Mesenchymal stem cell (in vitro differentiated cells and primary cell): ENCODE data around the gene SYCP2L.
"Not testable (repeated sequence)": the region's sequence is repeated elsewhere in the genome, so short reads cannot be mapped to it uniquely, and the experiment has no call there.

ENCODE experiments used
- DNase-seq: peaks from one replicate; pipeline ENCODE4 v3.0.0-alpha.2; 2013
- H2AFZ ChIP-seq: one replicate; pipeline ENCODE4 v1.6.1; 2013; ENCODE audit warnings: low read depth, mild to moderate bottlenecking, control low read depth, inconsistent platforms, low read length, moderate library complexity
- H2AK5ac ChIP-seq: 2 replicates; pipeline ENCODE4 v1.6.1; 2013; ENCODE audit warnings: low read length, moderate library complexity, mild to moderate bottlenecking, inconsistent platforms; ENCODE audit not compliant: severe bottlenecking
- H2BK120ac ChIP-seq: one replicate; pipeline ENCODE4 v1.6.1; 2013; ENCODE audit warnings: low read depth, mild to moderate bottlenecking, inconsistent platforms, low read length, moderate library complexity
- H2BK12ac ChIP-seq, 2 experiments: one replicate each; pipeline ENCODE4 v1.6.1; 2013; ENCODE audit warnings: inconsistent platforms in 2 of 2, low read length in 2 of 2, mild to moderate bottlenecking in 2 of 2, moderate library complexity in 2 of 2, control low read depth in 1 of 2
- H2BK15ac ChIP-seq: one replicate; pipeline ENCODE4 v1.6.1; 2013; ENCODE audit warnings: mild to moderate bottlenecking, low read depth, inconsistent platforms; ENCODE audit not compliant: poor library complexity, severe bottlenecking
- H2BK5ac ChIP-seq: 2 replicates; pipeline ENCODE4 v1.6.1; 2013; ENCODE audit warnings: low read depth, mild to moderate bottlenecking, low read length, control low read depth, inconsistent platforms; ENCODE audit not compliant: poor library complexity, severe bottlenecking
- H3K14ac ChIP-seq, 2 experiments: one replicate each; pipeline ENCODE4 v1.6.1; 2013; ENCODE audit warnings: inconsistent platforms in 2 of 2, low read length in 2 of 2, control low read depth in 1 of 2, mild to moderate bottlenecking in 1 of 2, moderate library complexity in 1 of 2
- H3K18ac ChIP-seq, 2 experiments: one replicate each; pipeline ENCODE4 v1.6.1; 2013; ENCODE audit warnings: inconsistent platforms in 2 of 2, low read length in 2 of 2, control low read depth in 1 of 2, low read depth in 1 of 2, mild to moderate bottlenecking in 1 of 2
- H3K23ac ChIP-seq, 2 experiments: one replicate each; pipeline ENCODE4 v1.6.1; 2013; ENCODE audit warnings: inconsistent platforms in 2 of 2, low read length in 2 of 2, mild to moderate bottlenecking in 2 of 2, moderate library complexity in 2 of 2, control low read depth in 1 of 2
- H3K27ac ChIP-seq: 2 replicates; pipeline ENCODE4 v1.5.1; 2013; ENCODE audit warnings: mild to moderate bottlenecking, moderate library complexity, low read length, control low read depth, inconsistent platforms; ENCODE audit not compliant: poor library complexity, severe bottlenecking
- H3K27me3 ChIP-seq, 2 experiments: 2 replicates each; pipeline versions ENCODE4 v1.6.1 to v1.7.0; 2013; ENCODE audit warnings: low read length in 2 of 2, mild to moderate bottlenecking in 2 of 2, moderate library complexity in 2 of 2, control low read depth in 1 of 2, inconsistent platforms in 1 of 2; ENCODE audit not compliant: control insufficient read depth in 1 of 2, insufficient read depth in 1 of 2
- H3K36me3 ChIP-seq, 2 experiments: 2 replicates each; pipeline versions ENCODE4 v1.6.1 to v1.7.0; 2013; ENCODE audit warnings: low read length in 2 of 2, control low read depth in 1 of 2, inconsistent platforms in 1 of 2, low read depth in 1 of 2, mild to moderate bottlenecking in 1 of 2; ENCODE audit not compliant: insufficient read depth in 2 of 2, control insufficient read depth in 1 of 2
- H3K4ac ChIP-seq, 2 experiments: one replicate each; pipeline ENCODE4 v1.6.1; 2013; ENCODE audit warnings: inconsistent platforms in 2 of 2, low read length in 2 of 2, mild to moderate bottlenecking in 2 of 2, moderate library complexity in 2 of 2, control low read depth in 1 of 2, low read depth in 1 of 2
- H3K4me1 ChIP-seq: 2 replicates; pipeline ENCODE4 v1.6.1; 2013; ENCODE audit warnings: low read depth, low read length, control low read depth; ENCODE audit not compliant: control insufficient read depth, insufficient read depth
- H3K4me2 ChIP-seq: 2 replicates; pipeline ENCODE4 v1.6.1; 2013; ENCODE audit warnings: low read length, mild to moderate bottlenecking, inconsistent platforms; ENCODE audit not compliant: poor library complexity, severe bottlenecking
- H3K4me3 ChIP-seq, 2 experiments: 2 replicates each; pipeline versions ENCODE4 v1.5.1 to v1.7.0; 2013; ENCODE audit warnings: low read length in 2 of 2, mild to moderate bottlenecking in 2 of 2, control low read depth in 1 of 2, low read depth in 1 of 2; ENCODE audit not compliant: insufficient read depth in 1 of 2
- H3K79me1 ChIP-seq: replicated peaks from 2 replicates; pipeline ENCODE4 v1.6.1; 2013; ENCODE audit warnings: mild to moderate bottlenecking, control low read depth, low read length, inconsistent platforms; ENCODE audit not compliant: poor library complexity, severe bottlenecking
- H3K9ac ChIP-seq: 2 replicates; pipeline ENCODE4 v1.7.0; 2013; ENCODE audit warnings: mild to moderate bottlenecking, low read length, moderate library complexity
- H3K9me3 ChIP-seq: 2 replicates; pipeline ENCODE4 v1.7.0; 2013; ENCODE audit warnings: mild to moderate bottlenecking, low read length; ENCODE audit not compliant: control insufficient read depth
- H4K8ac ChIP-seq: one replicate; pipeline ENCODE4 v1.6.1; 2013; ENCODE audit warnings: inconsistent platforms, mild to moderate bottlenecking, low read length, moderate library complexity
- H4K91ac ChIP-seq: one replicate; pipeline ENCODE4 v1.6.1; 2013; ENCODE audit warnings: mild to moderate bottlenecking, low read length, inconsistent platforms
- WGBS: methylation state at CpG from one replicate; pipeline ENCODE4 v1.1.7; 2013; ENCODE audit warnings: mixed read lengths; 5-methylcytosine and 5-hydroxymethylcytosine counted together

SYCP2L gene

GRCh38 chr6:11002176-11002575 lies 115.3 kb downstream of the SYCP2L start:
- H4K91ac ChIP-seq, result no peak overlapping the region
- no peak overlapping the region for H3K4ac ChIP-seq
- no peak overlapping the region for H2BK15ac ChIP-seq
- no peak for DNase-seq
- H3K4me1 ChIP-seq, result peaks cover 2% of the 10 kb centered on the region
- H3K27me3 ChIP-seq, result no peaks in the 10 kb centered on the region
- H2AFZ ChIP-seq, result no peak overlapping the region
- H3K4me3 ChIP-seq, result no peak overlapping the region
- WGBS, result 100% methylated on average over 1 of the region's 2 CpGs
- no peak overlapping the region for H2AK5ac ChIP-seq
- H3K4me2 ChIP-seq, result no peak overlapping the region
- no peak overlapping the region for H3K9ac ChIP-seq
- no peaks in the 10 kb centered on the region for H3K9me3 ChIP-seq
- H3K14ac ChIP-seq, result no peak overlapping the region
- no peak overlapping the region for H3K27ac ChIP-seq
- H3K79me1 ChIP-seq, result no peaks in the 10 kb centered on the region
- no peak overlapping the region for H2BK120ac ChIP-seq
- no peak overlapping the region for H3K23ac ChIP-seq
- H3K36me3 ChIP-seq, result no peaks in the 10 kb centered on the region
- H2BK5ac ChIP-seq, result no peak overlapping the region
- H3K18ac ChIP-seq, result no peak overlapping the region
- H2BK12ac ChIP-seq, result peak overlapping the region in 1 of 2 experiments; percentile 48
- H4K8ac ChIP-seq, result no peak overlapping the region

GRCh38 chr6:11003297-11003696 lies 116.4 kb downstream of the SYCP2L start:
- WGBS, result no CpG with 5 or more reads among the region's 5 CpGs

GRCh38 chr6:11006061-11006460 lies 119.2 kb downstream of the SYCP2L start:
- peak; percentile 26 for DNase-seq

More at GRCh38 chr6:11003297-11003696, 116.4 kb downstream of the SYCP2L start:
- H3K9me3 ChIP-seq, H3K18ac ChIP-seq, DNase-seq, H3K23ac ChIP-seq, H3K14ac ChIP-seq, H3K4me3 ChIP-seq, H2BK12ac ChIP-seq, H2BK15ac ChIP-seq, H3K36me3 ChIP-seq, H3K4me2 ChIP-seq, H2BK5ac ChIP-seq, H3K79me1 ChIP-seq, H4K91ac ChIP-seq, H3K4me1 ChIP-seq, H3K27ac ChIP-seq, H2AFZ ChIP-seq, H2AK5ac ChIP-seq, H3K4ac ChIP-seq, H3K27me3 ChIP-seq, H4K8ac ChIP-seq, H2BK120ac ChIP-seq, H3K9ac ChIP-seq: not testable (repeated sequence)

GRCh38 chr6:11007715-11008608 lies 121.1 kb downstream of the SYCP2L start:
- Histone ChIP-seq H3K23ac (no peak overlapping the region), H2BK15ac (no peak overlapping the region), H3K4me3 (no peak overlapping the region), H2AFZ (no peak overlapping the region), H3K18ac (peak overlapping the region; percentile 11 to 86), H3K27ac (peak overlapping the region; percentile 61), H2BK5ac (no peak overlapping the region), H2BK12ac (peak overlapping the region; percentile 75 to 98), H3K9me3 (no peaks in the 10 kb centered on the region), H3K4me1 (peaks cover 14% of the 10 kb centered on the region), H4K91ac (peak overlapping the region; percentile 85), H3K9ac (no peak overlapping the region), H2AK5ac (no peak overlapping the region), H3K14ac (no peak overlapping the region), H3K27me3 (no peaks in the 10 kb centered on the region), H3K79me1 (no peaks in the 10 kb centered on the region), H3K4ac (peak overlapping the region; percentile 36 to 47), H3K4me2 (no peak overlapping the region), H4K8ac (peak overlapping the region; percentile 92), H2BK120ac (peak overlapping the region; percentile 91), H3K36me3 (no peaks in the 10 kb centered on the region)
- peak; percentile 76 for DNase-seq
- WGBS, result 33% methylated on average over 10 of the region's 10 CpGs

More at GRCh38 chr6:11006061-11006460, 119.2 kb downstream of the SYCP2L start:
- Histone ChIP-seq H3K79me1 (no peaks in the 10 kb centered on the region), H3K4me3 (no peak overlapping the region), H4K8ac (no peak overlapping the region), H3K27ac (no peak overlapping the region), H4K91ac (no peak overlapping the region), H2BK5ac (no peak overlapping the region), H3K4me1 (peaks cover 11% of the 10 kb centered on the region), H3K23ac (no peak overlapping the region), H2BK12ac (no peak overlapping the region), H3K18ac (peak overlapping the region in 1 of 2 experiments; percentile 52), H2AK5ac (no peak overlapping the region), H3K27me3 (no peaks in the 10 kb centered on the region), H3K36me3 (no peaks in the 10 kb centered on the region), H3K4ac (no peak overlapping the region), H2BK15ac (no peak overlapping the region), H3K9me3 (no peaks in the 10 kb centered on the region), H3K14ac (no peak overlapping the region), H2BK120ac (no peak overlapping the region), H3K9ac (no peak overlapping the region), H2AFZ (peak overlapping the region; percentile 54), H3K4me2 (no peak overlapping the region)
- WGBS, result 84% methylated on average over 3 of the region's 4 CpGs
